H54 (cell line): ENCODE data around the gene ELOVL5.

Source experiments
- DNase-seq: peaks from one replicate; pipeline ENCODE4 v3.0.0; 2011; ENCODE audit warnings: low spot score, mixed read lengths; ENCODE audit not compliant: insufficient read length
- FAIRE-seq: peaks from 3 replicates; lab custom pipeline; 2011; peaks lifted over from hg19 to GRCh38; lab: Jason Lieb, UNC
- POLR2A ChIP-seq: IDR thresholded peaks from 2 replicates; pipeline ENCODE4 v1.6.1; 2011; ENCODE audit warnings: low read depth, mild to moderate bottlenecking, low read length

ELOVL5 gene

GRCh38 chr6:53299331-53300005 is 49.3 kb downstream of the ELOVL5 start:
- TF ChIP-seq POLR2A: no peak
- no peak for DNase-seq
- no peak for FAIRE-seq

GRCh38 chr6:53297004-53297403 is 51.7 kb downstream of the ELOVL5 start:
- TF ChIP-seq POLR2A: no peak
- FAIRE-seq (no peak), DNase-seq (no peak)

- TF ChIP-seq POLR2A: no peak
- FAIRE-seq (no peak), DNase-seq (no peak)
Measured at GRCh38 chr6:53295176-53295575, 53.6 kb downstream of the ELOVL5 start.

DNA sequence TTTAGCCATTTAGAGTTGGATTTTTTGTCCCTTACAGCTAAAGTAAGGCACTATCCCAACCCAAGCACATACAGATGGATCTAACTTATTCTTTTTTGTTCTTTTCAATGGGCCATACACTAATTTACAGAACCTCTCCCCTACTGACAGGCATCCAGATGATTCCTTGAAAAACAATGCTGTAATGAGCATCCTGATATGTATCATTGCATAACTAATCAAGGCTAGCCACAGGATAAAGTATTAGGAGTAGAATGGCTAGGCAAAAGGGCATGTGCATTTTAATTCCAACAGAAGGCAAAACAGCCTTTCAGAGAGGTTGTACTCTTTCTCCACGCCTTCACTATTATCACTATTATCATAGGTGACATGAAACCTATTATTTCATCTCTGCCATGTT is 54.1 kb downstream of the ELOVL5 start:
- DNase-seq: no peak
- FAIRE-seq: no peak
- TF ChIP-seq POLR2A: no peak

DNA sequence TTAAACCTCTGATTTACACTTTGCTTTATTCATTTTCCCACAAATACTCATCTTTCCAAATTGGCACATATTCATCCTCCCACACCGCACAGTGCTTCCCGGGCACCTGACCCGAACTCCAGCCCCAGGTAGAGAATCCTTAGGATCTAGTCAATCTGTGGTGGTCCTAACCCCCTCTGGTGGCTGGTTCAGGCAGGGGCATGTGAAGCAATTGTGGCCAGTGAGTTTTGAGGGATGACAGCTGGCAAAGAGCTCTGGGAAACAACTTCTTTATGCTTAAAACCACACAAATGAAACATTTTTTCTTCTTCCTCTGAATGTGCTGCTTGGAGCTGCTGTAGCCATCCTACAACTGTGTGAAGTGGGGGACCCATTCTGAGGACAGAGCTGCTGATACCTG is 54.7 kb downstream of the ELOVL5 start:
- TF ChIP-seq POLR2A: no peak
- DNase-seq: no peak
- no peak for FAIRE-seq

- DNase-seq (no peak), FAIRE-seq (no peak)
Measured at GRCh38 chr6:53293691-53294090, 55.1 kb downstream of the ELOVL5 start.

DNA sequence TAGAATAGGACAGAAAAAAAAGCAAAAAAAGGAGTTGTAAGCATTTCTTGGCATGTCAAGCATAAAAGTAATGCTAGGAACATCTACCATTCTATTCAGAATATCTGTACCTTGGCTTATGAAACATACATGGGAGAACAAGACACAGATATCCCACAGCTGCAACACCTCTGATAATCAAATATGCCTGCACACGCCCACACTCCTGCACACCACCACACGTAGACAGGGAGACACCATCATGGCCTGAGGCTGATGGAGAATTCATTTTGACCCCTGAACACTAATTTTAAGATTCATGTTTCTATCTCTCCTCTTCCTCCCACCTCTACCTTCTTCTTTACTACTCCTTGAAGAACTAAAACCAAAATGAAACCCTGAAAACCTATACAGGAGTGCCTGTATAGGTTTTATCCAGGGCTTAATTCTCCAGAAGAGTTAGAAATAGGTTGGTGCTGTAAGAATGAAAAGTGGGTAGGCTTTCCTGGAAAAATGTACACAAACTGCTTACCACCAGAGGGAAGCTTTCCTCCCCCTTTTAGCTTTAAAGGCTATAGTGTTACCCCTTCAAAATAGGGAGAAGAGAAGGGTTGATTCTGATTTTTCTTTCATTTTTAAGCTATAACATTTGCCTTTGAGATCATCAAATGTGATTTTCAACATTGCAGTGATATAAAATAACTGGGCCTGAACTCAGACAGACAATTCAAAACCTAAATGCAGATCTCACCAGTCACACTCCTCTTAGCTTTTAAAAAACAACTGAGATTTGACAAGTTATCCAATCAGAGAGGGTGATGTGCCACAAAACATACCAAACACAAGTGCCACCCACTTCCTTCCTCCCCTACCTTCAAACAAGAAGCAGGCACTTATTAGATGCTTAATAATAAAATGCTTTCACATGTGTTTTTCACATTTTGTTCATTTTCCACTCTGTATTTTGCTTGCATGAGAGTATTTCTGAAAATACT is 57.9 kb downstream of the ELOVL5 start:
- FAIRE-seq (no peak), DNase-seq (no peak)
- TF ChIP-seq POLR2A: no peak

More at GRCh38 chr6:53293691-53294090, 55.1 kb downstream of the ELOVL5 start:
- TF ChIP-seq POLR2A: no peak

DNA sequence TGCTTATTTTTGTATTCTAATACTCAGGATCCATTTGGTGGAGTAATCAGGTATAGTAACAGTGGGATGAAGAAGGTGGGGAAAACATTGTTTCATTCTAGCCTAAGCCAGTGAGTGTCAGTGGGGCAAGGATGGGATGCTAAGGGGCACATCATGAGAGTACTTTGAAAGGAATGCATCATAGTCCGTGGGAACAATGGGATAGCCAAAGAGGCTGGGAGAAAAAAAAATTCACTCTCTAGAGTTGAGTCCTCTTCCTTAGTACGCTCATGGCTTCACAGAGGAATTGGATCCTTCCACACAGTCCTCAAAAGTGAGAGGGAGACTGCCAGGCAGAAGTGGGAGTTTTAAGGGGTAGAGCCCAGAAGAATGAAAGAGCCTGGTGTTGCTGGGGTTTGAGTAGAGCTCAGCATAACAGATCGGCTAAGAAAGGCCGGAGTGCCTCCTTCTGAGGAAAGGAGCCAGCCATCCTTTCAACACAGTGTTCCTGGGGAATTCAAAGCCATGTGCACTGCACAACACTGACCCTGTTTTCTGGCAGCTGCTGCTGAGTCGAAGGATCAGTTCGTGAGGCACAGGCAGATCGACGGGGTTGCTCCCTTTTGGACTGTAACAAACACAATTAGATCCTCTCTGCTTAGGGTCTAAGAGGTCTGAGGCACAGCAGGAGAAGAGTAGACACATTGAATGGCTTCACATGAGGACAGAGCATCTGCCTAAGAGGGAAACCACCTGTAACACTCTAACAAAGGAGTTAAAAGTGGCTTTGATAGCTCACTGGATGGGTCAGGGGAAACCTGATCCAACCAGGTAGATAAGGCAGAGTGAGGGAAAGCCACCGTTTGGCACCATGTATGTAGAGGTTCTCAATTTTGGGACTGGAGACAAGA is 61.2 kb downstream of the ELOVL5 start:
- FAIRE-seq: no peak
- no peak for TF ChIP-seq POLR2A
- DNase-seq: no peak

DNA sequence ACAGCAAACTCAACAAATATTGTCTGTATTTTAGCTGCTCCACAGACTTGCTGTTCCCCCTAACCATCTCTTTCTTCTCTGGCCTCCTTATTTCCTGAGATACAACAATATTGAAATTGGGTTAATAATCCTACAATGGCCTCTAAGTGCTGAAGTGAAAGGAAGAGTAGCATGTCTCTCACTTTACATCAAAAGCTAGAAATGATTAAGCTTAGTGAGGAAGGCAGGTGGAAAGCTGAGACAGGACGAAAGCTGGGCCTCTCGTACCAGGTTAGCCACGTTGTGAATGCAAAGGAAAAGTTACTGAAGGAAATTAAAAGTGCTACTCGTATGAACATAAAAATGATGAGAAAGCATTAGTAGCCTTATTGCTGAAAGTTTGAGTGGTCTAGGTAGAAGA is 63.8 kb downstream of the ELOVL5 start:
- DNase-seq (no peak), FAIRE-seq (no peak)
- no peak for TF ChIP-seq POLR2A

DNA sequence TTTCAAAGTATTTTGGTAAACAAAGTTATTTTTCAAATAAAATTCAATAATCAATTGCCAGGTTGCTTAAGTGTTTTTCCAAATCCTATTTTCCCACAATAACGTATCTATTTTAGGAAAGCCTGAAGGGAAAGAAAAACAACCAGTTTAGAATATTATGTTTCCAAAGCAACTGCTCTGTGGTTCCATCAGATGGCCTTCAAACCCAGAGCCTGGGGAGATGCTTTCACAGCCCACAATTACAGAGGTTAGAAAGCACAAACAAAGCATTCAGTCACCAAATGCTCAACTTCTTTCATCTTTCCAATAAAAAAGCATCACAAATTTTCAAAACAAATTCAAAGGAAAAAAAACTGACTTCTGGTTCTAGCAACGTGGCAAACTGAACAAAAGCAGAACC is 66.0 kb downstream of the ELOVL5 start:
- no peak for FAIRE-seq
- DNase-seq: no peak
- no peak for TF ChIP-seq POLR2A

- DNase-seq (no peak), FAIRE-seq (no peak)
- TF ChIP-seq POLR2A: no peak
Measured at GRCh38 chr6:53282234-53282633, 66.5 kb downstream of the ELOVL5 start.

GRCh38 chr6:53281518-53282215 is 67.1 kb downstream of the ELOVL5 start:
- TF ChIP-seq POLR2A: no peak
- DNase-seq: no peak
- no peak for FAIRE-seq

- DNase-seq (no peak), FAIRE-seq (no peak)
- no peak for TF ChIP-seq POLR2A
Measured at GRCh38 chr6:53280207-53280606, 68.5 kb downstream of the ELOVL5 start.
